Measurements from ENCODE around the gene RASSF7. TPM values are rescaled to one million over a fixed set of nuclear protein-coding genes. Genes with fewer than 3 reads are reported as not detected.
"Not testable (repeated sequence)": the region's sequence is repeated elsewhere in the genome, so short reads cannot be mapped to it uniquely, and the experiment has no call there.

RASSF7 gene
- total RNA-seq, result 10 to 100 TPM; 13.3 to 22.9 TPM

DNA sequence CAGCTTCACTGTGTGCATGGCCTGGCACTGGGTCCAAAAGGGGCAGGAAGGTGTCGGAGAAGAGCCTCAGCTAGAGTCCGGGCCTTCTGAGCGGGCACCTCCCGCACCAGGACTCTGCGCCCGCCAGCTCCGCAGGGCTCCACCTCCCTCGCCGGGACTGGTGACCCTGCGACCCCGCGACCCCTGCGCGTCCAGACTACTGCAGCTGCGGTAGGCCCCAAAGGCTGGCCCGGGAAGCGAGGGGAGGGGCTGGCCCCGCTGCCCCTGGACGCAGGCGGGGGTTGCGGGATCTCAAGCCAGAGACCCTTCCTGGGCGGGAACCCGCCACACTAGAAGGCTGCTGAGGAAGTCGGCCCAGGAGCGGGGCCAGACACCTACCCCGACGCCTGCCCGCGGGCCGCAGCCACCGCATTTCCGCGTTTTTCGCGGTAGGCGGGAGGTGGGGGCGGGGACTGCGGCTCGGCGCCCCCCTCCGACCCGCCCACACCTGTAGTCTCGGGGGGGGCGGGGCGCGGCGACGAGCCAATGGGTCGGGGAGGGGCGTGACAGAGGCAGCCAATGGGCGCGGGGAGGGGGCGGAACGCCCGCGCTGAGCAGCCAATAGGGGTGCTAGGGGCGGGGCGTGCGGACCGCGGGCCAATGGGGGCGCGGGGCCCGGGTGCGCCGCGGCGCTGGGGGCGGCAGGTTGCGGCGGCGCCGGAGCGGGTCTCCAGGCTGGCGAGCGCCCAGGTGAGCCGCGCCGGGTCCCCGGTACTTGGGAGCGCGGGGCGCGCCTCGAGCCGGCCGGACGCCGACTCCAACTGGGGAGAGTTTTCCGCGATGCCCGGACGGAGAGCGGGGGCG, at the start of gene RASSF7, which contains the start of gene LMNTD2:
Gene RASSF7 (plus strand): TSS at position 666 of the 843 bp plus-strand sequence. CDS start 799 bp downstream, outside the sequence.
Gene LMNTD2 (minus strand): TSS at position 434 of the 843 bp plus-strand sequence. CDS start 22 bp downstream, at position 412.
- Mint-ChIP-seq H3K4me1 (ENCODE audit: low read depth in 2 of 2) (peaks cover 5 to 8% of the 10 kb centered on the region in 2 donors), H3K9me3 (no peaks in the 10 kb centered on the region), H3K27ac (peak within 1 kb of the TSS in 1 of 2 donors; percentile 35), H3K4me3 (peak within 1 kb of the TSS; percentile 88), H3K36me3 (no peaks in the 10 kb centered on the region), H3K27me3 (no peaks in the 10 kb centered on the region)
- DNase-seq (ENCODE audit: low spot score) (peak; percentile 95), ATAC-seq (peak; percentile 96 to 97)

DNA sequence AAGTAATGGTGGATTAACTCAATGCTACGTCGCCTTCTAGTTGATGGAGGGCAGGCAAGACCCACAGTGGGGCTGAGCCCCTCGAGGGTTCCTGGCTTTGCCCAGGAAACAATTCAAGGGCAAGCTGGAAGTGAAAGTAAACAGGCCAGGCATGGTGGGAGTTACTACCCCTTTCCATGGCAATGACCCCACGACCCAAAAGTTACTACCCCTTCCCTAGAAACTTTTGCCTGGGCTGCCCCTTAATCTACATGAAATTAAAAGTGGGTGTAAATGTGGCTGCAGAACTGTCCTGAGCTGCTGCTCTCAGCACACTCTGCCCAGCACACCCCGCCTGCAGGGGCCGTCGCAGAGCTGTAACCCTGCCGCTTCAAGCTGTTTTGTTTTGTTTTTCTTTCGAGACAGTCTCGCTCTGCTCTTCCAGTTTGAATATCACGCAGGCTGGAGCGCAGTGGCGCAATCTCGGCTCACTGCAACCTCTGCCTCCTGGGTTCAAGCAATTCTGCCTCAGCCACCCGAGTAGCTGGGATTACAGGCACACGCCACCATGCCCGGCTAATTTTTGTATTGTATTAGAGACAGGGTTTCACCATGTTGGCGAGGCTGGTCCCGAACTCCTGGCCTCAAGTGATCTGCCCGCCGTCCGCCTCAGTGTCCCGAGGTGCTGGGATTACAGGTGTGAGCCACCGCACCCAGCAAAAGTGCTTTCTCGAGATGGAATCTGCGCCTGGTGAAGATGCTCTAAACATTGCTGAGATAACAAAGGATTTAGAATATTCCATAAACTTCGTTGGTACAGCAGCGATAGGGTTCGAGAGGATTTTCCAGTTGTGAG, 47.8 kb upstream of the RASSF7 start:
- no peak for ATAC-seq
- Mint-ChIP-seq H3K36me3 (no peaks in the 10 kb centered on the region), H3K9me3 (no peaks in the 10 kb centered on the region), H3K27ac (no peak overlapping the region), H3K4me1 (ENCODE audit: low read depth in 2 of 2) (peaks cover 0 to 7% of the 10 kb centered on the region in 2 donors), H3K27me3 (no peaks in the 10 kb centered on the region), H3K4me3 (no peak overlapping the region)
- no peak for DNase-seq (ENCODE audit: low spot score)

DNA sequence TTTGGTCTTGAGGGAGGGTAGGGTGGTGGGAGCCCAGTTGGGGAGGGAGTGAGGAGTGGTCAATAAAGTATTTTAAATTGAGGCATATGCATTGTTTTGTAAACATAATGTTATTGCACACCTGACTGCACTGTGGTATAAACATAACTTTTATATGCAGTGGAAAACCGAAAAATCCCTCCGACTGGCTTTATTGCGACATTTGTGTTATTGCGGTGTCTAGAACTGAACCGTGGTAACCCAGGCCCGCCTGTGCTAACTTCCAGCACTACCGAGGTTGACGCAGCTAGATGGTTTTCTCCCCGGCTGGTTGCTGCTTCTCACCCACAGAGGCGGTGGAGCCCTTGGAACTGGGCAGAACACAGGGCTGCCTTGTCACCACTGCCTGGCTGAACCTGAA, 46.2 kb upstream of the RASSF7 start:
- ATAC-seq, result no peak
- no peak for DNase-seq (ENCODE audit: low spot score)
- Mint-ChIP-seq H3K27ac (no peak overlapping the region), H3K27me3 (no peaks in the 10 kb centered on the region), H3K36me3 (no peaks in the 10 kb centered on the region), H3K4me1 (ENCODE audit: low read depth in 2 of 2) (peaks cover 5 to 9% of the 10 kb centered on the region in 2 donors), H3K9me3 (no peaks in the 10 kb centered on the region), H3K4me3 (no peak overlapping the region)

GRCh38 chr11:515131-515530, 45.6 kb upstream of the RASSF7 start:
- Mint-ChIP-seq H3K36me3 (no peaks in the 10 kb centered on the region), H3K27me3 (no peaks in the 10 kb centered on the region), H3K9me3 (no peaks in the 10 kb centered on the region), H3K27ac (no peak overlapping the region), H3K4me1 (ENCODE audit: low read depth in 2 of 2) (peaks cover 5 to 7% of the 10 kb centered on the region in 2 donors), H3K4me3 (no peak overlapping the region)
- DNase-seq (ENCODE audit: low spot score) (no peak), ATAC-seq (no peak)

DNA sequence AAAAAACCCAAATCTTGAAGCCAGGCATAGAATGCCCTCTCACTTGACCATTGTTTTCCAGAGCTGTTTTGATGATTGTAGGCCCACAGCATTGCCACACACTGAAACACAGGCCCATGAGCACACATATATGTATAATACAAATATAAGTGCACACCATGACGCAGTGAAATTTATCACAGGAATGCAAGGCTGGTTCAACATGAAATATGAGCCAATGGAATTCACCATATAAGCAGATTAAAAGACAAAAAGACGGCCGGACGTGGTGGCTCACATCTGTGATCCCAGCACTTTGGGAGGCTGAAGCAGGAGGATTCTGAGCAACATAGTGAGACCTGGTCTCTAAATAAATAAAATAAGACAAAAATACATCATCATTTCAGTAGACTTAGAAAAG, 44.4 kb upstream of the RASSF7 start:
- no peaks in the 10 kb centered on the region for H3K27me3 Mint-ChIP-seq
- no peak overlapping the region for H3K4me3 Mint-ChIP-seq
- ATAC-seq (no peak), DNase-seq (ENCODE audit: low spot score) (no peak)
- no peak overlapping the region for H3K27ac Mint-ChIP-seq
- no peaks in the 10 kb centered on the region for H3K36me3 Mint-ChIP-seq
- peaks cover 5 to 14% of the 10 kb centered on the region in 2 donors for H3K4me1 Mint-ChIP-seq (ENCODE audit: low read depth in 2 of 2)
- H3K9me3 Mint-ChIP-seq, result no peaks in the 10 kb centered on the region

DNA sequence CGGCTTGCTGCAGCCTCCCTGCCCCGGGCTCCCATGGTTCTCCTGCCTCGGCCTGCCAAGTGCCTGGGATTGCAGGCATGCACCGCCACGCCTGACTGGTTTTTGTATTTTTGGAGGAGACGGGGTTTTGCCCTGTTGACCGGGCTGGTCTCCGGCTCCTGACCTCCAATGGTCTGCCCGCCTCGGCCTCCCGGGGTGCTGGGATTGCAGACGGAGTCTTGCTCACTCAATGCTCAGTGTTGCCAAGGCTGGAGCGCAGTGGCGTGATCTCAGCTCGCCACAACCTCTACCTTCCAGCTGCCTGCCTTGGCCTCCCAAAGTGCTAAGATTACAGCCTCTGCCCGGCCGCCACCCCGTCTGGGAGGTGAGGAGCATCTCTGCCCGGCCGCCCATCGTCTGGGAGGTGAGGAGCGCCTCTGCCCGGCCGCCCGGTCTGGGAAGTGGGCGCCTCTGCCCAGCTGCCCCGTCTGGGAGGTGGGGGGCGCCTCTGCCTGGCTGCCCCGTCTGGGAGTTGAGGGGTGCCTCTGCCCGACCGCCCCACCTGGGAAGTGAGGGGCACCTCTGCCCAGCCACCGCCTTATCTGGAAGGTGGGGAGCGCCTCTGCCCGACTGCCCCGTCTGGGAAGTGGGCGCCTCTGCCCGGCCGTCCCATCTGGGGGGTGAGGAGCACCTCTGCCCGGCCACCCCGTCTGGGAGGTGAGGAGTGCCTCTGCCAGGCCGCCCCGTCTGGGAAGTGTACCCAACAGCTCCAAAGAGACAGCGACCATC, 43.7 kb upstream of the RASSF7 start:
- peaks cover 5 to 14% of the 10 kb centered on the region in 2 donors for H3K4me1 Mint-ChIP-seq (ENCODE audit: low read depth in 2 of 2)
- H3K4me3 Mint-ChIP-seq; H3K36me3 Mint-ChIP-seq; H3K27me3 Mint-ChIP-seq; ATAC-seq; DNase-seq (ENCODE audit: low spot score); H3K9me3 Mint-ChIP-seq; H3K27ac Mint-ChIP-seq: not testable (repeated sequence)

GRCh38 chr11:518463-519202, 42.1 kb upstream of the RASSF7 start:
- Mint-ChIP-seq H3K36me3 (no peaks in the 10 kb centered on the region), H3K27ac (peak overlapping the region in 1 of 2 donors; percentile 74), H3K4me1 (ENCODE audit: low read depth in 2 of 2) (peaks cover 5 to 14% of the 10 kb centered on the region in 2 donors), H3K4me3 (peak overlapping the region; percentile 88), H3K9me3 (no peaks in the 10 kb centered on the region), H3K27me3 (no peaks in the 10 kb centered on the region)
- ATAC-seq, result peak; percentile 98
- peak; percentile 88 for DNase-seq (ENCODE audit: low spot score)

GRCh38 chr11:520428-521176, 40.2 kb upstream of the RASSF7 start:
- Mint-ChIP-seq H3K27ac (peak overlapping the region; percentile 44 to 67), H3K4me3 (peak overlapping the region; percentile 42), H3K4me1 (ENCODE audit: low read depth in 2 of 2) (peaks cover 5 to 10% of the 10 kb centered on the region in 2 donors), H3K27me3 (no peaks in the 10 kb centered on the region), H3K9me3 (no peaks in the 10 kb centered on the region), H3K36me3 (no peaks in the 10 kb centered on the region)
- ATAC-seq, result no peak
- DNase-seq (ENCODE audit: low spot score), result no peak

GRCh38 chr11:521177-521688, 39.5 kb upstream of the RASSF7 start:
- Mint-ChIP-seq H3K27me3 (no peaks in the 10 kb centered on the region), H3K4me1 (ENCODE audit: low read depth in 2 of 2) (peaks cover 5 to 10% of the 10 kb centered on the region in 2 donors), H3K27ac (peak overlapping the region in 1 of 2 donors; percentile 67), H3K36me3 (no peaks in the 10 kb centered on the region), H3K4me3 (no peak overlapping the region), H3K9me3 (no peaks in the 10 kb centered on the region)
- no peak for DNase-seq (ENCODE audit: low spot score)
- ATAC-seq, result no peak

DNA sequence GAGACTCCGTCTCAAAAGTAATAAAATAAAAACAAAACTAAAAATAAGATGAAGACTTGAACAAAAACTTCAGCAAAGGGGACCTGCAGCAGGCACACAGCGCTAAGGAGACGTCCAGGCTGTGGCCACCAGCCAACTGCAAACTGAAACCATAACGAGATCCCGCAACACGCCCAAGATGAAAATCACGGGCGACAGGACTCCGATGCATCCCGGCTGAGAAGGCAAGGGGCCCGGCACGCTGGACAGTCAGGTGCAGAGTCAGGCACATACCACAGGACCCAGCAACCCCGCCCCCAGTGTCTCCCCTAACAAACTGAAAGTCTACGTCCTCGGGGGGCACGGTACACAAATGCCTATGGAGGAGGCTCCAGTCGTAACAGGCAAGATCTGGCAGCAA, 34.6 kb upstream of the RASSF7 start:
- Mint-ChIP-seq H3K27ac (no peak overlapping the region), H3K4me1 (ENCODE audit: low read depth in 2 of 2) (peaks cover 0 to under 1% of the 10 kb centered on the region in 2 donors), H3K36me3 (no peaks in the 10 kb centered on the region), H3K4me3 (no peak overlapping the region), H3K27me3 (no peaks in the 10 kb centered on the region), H3K9me3 (no peaks in the 10 kb centered on the region)
- no peak for DNase-seq (ENCODE audit: low spot score)
- no peak for ATAC-seq

DNA sequence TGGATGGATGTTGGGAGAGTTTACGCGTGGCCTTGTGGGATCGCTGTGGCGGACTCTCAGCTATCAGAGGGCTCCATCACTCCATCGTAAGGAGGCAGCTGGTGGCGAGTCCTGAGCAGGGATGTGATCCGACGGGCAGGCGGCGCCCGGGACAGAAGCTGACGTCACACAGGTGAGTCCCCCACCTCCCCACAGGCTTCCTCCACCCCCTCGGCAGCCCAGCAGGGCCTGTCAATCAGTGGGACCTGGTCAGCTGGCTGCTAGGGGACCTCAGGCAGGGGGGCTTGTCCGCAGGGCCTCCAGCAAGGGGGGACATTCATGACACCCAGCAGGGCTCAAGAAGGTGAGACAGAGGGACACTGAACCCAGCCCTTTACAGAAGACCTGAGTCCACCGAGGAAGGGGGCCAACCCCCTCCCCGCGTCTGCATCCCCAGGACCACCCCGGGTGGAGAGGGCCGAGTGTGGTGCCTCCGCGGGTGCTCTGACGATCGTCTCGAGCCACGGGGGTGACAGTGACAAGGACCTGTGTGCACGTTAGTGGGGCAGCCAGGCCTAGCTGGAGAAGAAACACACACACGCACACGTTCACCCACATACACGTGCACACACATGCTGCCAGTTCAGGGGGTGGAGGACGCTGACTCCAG, 32.5 kb upstream of the RASSF7 start:
- no peak overlapping the region for H3K27ac Mint-ChIP-seq
- DNase-seq (ENCODE audit: low spot score), result no peak
- H3K36me3 Mint-ChIP-seq, result no peaks in the 10 kb centered on the region
- ATAC-seq, result no peak
- no peaks in the 10 kb centered on the region for H3K4me1 Mint-ChIP-seq (ENCODE audit: low read depth in 2 of 2)
- H3K9me3 Mint-ChIP-seq, result no peaks in the 10 kb centered on the region
- no peaks in the 10 kb centered on the region for H3K27me3 Mint-ChIP-seq
- H3K4me3 Mint-ChIP-seq, result no peak overlapping the region

Measured in natural killer cell treated with Interleukin-12 subunit alpha and Interleukin-12 subunit beta and Interleukin-15 and Interleukin-18, amount 100 ng/mL, for 72 hours (primary cell).